Gastrocnemius medialis (tissue), 4 donors: ENCODE data around the gene CCDC63.
"Not testable (repeated sequence)": the region's sequence is repeated elsewhere in the genome, so short reads cannot be mapped to it uniquely, and the experiment has no call there.

Experiments
- POLR2A ChIP-seq, 2 donors: fragments of 450-650 bp; IDR thresholded peaks; one replicate each; pipeline ENCODE4 v1.6.1; 2017; ENCODE audit warnings: antibody characterized with exemption in 2 of 2, mild to moderate bottlenecking in 2 of 2, moderate library complexity in 2 of 2
- TF ChIP-seq, protein P1 (sequence below), 5 experiments: fragments of 450-650 bp in 3 of 5; fragments of 200-600 bp in 2 of 5; sonication (generic) in 2 of 5; IDR thresholded peaks in 4 of 5; conservative IDR thresholded peaks in 1 of 5; 1 replicate in 4 of 5; 2 replicates in 1 of 5; pipeline ENCODE4 v1.5.1; 2016 to 2019; ENCODE audit warnings: antibody characterized with exemption in 5 of 5, mild to moderate bottlenecking in 3 of 5, moderate library complexity in 3 of 5

DNA sequence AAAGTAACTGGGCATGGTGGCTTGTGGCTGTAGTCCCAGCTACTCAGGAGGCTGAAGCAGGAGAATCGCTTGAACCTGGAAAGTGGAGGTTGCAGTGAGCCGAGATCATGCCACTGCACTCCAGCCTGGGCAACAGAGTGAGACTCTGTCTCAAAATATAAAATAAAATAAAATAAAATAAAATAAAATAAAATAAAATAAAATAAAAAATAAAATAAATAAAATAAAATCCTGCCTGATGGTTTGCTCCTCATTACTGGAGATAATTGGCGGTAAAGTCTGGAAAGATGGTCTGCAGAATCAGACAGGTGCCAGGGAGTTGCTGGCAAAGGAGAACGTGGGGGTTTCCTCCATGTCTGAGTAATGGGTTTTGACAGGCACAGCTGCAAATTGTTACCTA, 11.2 kb downstream of the CCDC63 start:
- TF ChIP-seq, protein P1, sequence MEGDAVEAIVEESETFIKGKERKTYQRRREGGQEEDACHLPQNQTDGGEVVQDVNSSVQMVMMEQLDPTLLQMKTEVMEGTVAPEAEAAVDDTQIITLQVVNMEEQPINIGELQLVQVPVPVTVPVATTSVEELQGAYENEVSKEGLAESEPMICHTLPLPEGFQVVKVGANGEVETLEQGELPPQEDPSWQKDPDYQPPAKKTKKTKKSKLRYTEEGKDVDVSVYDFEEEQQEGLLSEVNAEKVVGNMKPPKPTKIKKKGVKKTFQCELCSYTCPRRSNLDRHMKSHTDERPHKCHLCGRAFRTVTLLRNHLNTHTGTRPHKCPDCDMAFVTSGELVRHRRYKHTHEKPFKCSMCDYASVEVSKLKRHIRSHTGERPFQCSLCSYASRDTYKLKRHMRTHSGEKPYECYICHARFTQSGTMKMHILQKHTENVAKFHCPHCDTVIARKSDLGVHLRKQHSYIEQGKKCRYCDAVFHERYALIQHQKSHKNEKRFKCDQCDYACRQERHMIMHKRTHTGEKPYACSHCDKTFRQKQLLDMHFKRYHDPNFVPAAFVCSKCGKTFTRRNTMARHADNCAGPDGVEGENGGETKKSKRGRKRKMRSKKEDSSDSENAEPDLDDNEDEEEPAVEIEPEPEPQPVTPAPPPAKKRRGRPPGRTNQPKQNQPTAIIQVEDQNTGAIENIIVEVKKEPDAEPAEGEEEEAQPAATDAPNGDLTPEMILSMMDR (IDR thresholded peaks at IDR 0.05 in 4 of 5, conservative IDR thresholded peaks at IDR 0.05 in 1 of 5), result not testable (repeated sequence)
- not testable (repeated sequence) for TF ChIP-seq POLR2A (IDR thresholded peaks at IDR 0.05)
